NT2/D1 (cell line): ENCODE measurements around the gene KIF1B.

Experiments
- YY1 ChIP-seq: IDR thresholded peaks from 2 replicates; pipeline ENCODE4 v1.6.1; 2011; ENCODE audit not compliant: insufficient read length, insufficient read depth
- ZNF274 ChIP-seq: IDR thresholded peaks from 2 replicates; pipeline ENCODE4 v1.6.1; 2011; ENCODE audit warnings: mild to moderate bottlenecking, low read depth, low read length

DNA sequence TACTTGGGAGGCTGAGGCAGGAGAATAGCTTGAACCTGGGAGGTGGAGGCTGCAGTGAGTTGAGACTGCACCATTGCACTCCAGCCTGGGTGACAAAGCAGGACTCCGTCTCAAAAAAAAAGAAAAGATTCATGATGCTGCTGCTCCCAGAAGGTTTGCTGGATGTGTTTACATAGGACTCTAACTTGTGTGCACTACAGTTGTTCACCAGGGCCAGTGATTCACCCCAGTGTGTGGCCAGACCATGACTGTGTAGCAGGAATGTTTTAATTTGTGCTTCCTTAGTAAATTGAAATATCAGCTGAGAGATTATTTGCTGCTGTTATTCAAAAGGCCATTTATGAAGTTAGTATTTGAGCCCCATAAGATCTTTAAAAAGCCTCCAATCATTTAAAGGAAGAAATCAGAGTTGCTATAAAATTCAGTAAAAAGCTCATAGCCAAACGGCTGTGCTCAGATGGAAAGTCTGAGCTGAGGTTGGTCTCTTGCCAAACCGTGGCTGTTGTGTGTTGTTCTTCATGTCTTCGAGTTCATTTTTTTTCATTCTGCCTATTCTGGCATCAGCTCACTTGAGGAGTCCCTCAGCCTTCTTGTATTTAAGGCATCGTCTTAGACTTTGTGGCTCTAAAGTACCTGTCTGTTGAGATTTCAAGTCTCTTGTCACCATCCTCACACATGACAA lies 170.4 kb downstream of the KIF1B start:
- no peak for TF ChIP-seq YY1
- no peak for TF ChIP-seq ZNF274
